Parietal lobe (tissue), 1 donor: ENCODE data around the gene CHRNA1. TPM values are rescaled to one million over a fixed set of nuclear protein-coding genes. Genes with fewer than 3 reads are reported as not detected.

Experiments
- total RNA-seq: library from RNA; depleted of rRNA; stranded (reverse); fragments of >200 nt; gene quantifications from one replicate; pipeline ENCODE4 v1.2.3, GENCODE V29; 2014

CHRNA1 gene
- total RNA-seq, result not detected

DNA sequence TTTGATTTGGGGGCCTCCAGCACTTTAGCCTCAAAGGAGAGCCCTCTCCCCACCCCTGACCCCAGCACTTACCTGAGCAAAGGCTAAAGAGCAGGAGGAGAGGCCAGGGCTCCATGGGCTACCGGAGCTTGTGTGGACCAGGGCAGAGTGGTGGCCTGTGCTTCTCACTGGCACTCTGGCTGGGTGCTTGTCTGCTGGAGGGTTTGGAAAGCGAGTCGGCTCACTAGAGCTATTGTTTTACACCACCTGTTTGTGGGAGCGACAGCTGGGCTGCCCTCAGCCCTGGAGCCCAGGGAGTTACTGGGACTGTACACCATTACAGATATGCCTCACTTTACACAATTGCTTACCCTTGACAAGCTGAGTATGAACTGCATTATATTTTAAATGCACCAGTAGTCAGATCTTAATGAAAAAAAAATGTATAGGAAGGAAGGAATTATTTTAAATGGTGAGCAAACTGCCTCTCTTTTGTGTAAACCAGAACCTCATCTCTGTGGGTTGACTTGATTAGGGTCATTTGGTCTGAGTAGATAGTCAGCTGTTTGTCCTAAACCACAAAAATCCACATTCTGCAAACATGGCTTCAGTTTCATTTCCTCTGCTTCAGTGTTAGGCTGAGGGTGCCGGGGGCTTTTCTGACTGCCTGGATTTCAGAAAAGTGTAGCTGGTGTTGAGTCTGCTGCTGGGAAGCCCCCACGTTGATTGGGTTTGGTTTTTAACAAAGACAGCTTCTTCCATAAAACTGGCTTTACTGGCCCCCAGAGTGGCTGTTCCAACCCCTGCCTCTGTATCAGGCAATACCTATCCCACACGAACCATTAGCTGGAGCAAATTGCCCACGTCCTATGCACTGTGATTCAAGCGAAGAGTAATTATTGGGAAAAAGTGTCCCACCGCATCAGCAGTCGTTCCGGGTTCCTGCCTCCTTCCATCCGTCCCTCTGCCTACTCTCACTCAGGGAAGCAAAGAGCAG, at the start of gene CHRNA1:
Gene CHRNA1 (minus strand): TSS at position 193 of the 976 bp plus-strand sequence. CDS start 78 bp downstream, at position 115.

Other genes with a start within 250 kb of the CHRNA1 start
- gene WIPF1, start 166.7 kb downstream of the CHRNA1 start, total RNA-seq, result 3.8 TPM
- gene CHN1, start 240.9 kb upstream of the CHRNA1 start, total RNA-seq, result 49.1 TPM